GF-D8 (cell line): Measurements from ENCODE around the gene CHRM2.

Source experiments
- DNase-seq: peaks from one replicate; lab custom pipeline; 2025; lab: John Stamatoyannopoulos, UW

CHRM2 gene

DNA sequence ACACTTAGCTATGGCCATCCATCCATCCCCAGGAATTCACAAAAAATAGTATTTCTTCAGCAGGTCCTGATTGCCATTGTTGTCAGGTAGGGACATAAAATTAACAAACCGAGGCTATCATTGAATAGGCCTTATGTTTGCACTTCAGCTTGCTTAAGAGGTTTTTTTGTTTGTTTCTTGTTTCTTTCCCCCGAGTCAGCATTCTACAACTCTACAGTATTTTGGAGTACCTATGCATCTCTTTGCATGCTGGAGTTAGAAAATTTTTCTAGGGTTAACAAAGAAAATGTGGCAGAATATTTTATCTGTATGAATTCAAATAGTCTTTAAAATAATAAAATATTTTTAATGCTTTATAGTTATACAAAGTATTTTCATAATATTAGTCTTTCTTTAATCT is 26.3 kb downstream of the CHRM2 start:
- DNase-seq = no peak

DNA sequence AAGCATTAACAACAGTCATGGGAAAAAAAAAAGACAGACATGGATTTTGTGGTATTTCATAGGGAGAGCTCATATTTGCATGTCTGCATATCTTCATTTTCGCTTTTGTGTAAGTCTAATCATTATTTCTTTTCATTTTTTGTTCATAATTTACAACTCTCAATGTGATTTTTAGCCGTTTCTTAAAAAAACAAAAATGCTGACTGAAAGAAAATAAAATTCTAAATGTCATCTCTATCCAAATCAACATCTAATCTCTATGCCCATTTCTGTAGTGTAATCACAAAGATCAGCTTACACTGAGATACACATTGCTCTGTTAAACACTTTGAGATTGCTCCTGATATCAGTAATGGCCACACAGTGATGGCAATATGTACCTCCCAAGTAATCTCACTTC is 29.2 kb downstream of the CHRM2 start:
- DNase-seq = no peak

DNA sequence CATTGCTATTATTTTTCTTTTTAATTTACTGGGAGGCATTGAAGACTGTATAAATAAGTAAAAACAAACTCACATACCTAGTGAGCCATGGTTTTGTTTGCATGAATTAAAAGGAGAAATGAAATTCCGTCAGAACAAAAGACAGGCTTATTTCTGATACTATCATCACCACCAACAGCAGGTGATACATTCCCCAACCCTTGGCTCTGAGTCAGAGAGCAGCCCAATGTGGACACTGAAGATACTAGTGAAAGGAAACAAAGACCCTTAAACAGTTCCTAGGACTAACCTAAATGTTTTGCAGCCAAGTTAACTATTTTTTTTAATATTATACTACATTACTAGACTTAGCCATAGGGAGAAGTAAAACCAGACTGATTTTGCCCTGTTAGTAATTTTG is 31.6 kb downstream of the CHRM2 start:
- no peak for DNase-seq

DNA sequence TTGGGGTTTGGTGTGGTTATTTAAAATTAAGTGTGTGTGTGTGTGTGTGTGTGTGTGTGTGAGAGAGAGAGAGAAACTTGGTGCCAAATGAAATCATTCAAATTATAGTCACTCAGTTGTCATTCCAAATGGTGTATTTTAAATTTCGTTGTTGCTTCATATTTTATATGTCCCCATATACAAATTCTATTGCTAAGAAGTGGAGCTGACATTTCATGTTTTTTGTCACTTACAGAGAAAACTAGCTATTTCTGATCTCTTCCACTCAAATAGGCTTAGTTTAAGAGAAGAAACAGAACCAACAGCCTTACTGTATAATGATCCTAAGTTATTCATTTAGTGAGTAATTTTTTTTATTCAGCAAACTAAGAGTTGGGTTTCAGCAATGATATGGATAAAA is 42.3 kb downstream of the CHRM2 start:
- no peak for DNase-seq

DNA sequence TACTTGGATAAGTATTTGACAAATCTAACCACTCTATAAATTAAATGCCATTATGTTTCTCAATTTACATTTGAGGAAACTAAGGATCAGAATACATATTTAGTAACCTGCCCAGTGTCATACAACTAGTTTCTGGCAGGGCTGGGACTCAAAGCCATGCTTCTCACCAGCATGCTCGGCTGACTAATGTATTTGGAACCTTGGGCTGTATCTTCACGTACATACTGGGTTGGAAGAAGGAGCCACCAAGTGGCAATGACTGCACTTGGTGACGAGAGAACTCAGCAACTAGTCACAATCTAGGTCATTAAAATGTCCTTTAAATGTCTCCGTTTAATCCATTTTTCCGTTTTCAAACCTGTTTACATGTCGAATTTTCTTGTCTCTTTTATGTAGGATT is 42.9 kb downstream of the CHRM2 start:
- DNase-seq = no peak

DNA sequence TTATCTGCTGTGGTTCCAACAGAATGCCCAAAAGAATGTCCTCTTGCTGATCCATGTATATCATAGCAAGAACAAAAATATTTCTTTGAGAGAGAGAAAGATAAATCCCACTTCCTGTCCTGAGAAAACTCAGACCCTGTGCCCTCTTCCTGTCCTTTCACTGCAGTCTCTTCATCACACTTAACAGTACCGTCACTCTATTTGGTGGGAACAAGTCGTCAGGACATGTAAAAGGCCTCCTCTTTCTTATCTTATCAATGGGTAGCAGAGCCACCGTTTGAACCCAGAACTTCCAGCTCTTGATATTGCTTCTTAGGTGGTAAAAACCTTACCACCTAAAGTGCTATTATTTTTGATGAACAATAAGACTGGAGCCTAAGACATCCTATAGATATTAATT is 43.9 kb downstream of the CHRM2 start:
- DNase-seq = no peak

DNA sequence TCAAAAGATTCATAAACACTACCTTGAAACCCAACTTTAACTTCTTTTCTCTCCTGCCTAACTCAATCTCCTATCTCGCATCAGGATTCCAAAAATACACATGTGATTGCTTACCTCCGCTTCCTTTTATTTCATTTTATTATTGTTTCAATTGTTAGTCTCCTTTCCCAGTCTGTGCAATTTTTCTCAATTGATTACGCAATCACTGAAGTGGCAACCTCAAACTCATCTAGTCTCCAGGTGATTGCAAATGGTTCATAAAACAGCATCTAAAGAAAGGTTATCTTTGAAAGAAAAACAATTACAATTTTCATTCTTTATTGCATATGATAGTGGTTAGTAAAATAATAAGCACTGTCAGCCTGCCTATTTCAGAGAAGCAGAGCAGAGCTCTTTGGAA is 45.6 kb downstream of the CHRM2 start:
- no peak for DNase-seq

DNA sequence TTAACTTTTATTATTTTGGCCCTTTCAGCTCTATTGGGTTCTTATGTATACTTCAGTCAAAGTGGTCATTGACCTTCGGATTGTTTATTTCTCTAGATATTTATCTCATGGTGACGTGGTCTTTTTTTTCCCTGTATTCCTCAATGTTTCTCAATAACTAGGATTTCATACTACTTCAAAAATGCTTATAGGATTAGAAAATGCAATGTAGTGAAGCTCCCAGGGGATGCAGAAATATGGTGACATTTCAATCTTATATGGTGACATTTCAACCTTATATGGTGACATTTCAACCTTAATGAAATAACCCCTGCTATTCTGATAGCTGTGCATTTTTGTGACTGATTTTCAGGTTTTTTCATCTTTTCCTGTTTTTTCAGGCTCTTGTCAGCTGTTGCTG is 51.4 kb downstream of the CHRM2 start:
- DNase-seq = no peak

DNA sequence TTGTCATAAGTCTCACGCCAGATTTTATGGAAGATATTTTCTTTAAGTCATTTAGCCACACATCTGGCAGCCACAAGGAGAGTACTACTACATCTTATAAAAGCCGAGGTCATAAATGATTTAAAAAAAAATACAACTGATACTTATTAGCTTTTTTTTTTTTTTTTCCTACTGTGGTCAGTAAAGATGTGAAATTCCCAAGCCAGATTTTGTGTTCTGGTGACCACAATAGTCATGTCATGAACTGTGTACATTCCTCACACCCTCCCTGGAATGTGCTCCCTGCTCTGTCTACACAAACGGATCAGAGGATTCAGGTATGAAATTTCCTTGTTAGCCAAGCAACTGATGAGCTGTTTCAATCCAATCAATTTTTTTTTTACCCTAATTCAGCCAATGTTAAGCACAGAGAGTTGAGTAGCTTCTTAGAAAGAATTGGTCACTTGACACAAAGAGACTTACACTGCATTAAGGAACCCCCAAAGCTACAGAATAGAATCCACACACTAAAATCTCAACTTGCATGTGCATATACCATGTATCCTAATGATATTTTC is 54.7 kb downstream of the CHRM2 start:
- DNase-seq = no peak

DNA sequence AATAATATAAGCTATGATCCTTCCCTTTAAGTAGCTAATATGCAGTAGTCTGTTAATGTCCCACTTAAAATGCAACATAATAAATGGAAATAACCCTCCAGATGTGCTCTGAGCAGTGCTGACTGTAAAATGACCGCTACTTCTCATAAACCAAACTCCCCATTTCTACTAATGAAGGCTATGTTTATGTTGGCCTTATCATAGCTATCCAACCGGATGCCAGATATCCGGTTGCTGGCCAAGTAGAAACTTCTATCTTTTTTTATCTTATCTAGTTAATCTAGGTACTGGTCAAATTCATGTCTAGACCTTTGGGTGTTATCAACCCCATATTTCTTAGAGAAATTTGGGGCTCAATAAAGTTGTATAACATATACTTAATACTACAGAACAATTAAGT is 56.6 kb downstream of the CHRM2 start:
- peak; percentile 42 for DNase-seq

DNA sequence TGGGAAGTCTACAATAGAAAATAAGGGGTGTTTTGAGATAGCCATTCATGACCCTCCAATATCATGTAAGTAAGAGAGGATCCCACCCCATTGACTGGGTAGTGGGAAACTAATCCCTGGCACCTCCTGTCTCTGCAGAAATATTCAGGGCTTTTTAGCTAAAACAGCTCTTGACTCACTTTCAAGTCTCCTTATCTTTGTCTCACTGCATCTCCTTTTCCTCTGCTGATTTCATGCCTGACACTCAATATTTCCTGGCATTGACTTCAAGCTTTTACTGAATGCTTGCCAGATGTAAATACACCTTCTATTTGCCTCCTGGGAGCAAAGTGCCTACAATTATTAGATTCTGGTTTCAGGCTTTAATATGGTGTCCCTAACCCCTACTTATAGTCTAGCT is 57.1 kb downstream of the CHRM2 start:
- DNase-seq = peak; percentile 23

DNA sequence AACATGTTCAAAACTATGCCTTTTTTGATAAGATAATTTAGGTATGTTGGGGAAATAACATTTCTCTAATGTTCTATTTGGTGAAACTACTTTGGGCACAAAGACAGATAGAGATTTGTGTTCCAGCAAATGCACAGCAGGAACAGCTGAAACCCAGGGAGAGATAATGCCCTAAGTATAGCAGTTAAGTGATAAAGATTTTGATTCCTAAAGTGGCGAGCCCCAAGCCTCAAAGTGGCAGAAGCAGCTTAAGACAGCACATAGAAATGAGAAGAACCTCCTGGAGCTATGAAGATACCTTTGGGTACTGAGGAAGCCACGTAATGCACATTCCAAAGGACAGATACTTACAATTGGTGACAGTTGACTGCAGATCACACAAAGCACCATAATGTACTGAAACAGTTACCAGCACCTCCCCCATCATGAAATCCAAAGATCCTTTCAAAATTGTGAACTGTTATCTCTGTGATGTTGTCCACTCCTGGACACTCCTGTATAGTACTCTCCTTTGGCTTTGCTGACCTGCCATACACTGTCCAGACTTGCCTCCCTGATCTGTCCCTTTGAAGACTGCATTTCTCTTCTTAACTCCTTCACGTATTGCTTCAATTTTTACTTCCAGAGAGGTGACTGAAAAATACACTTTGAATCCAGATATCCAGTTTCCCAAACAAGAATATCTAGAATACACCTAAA is 62.9 kb downstream of the CHRM2 start:
- no peak for DNase-seq

DNA sequence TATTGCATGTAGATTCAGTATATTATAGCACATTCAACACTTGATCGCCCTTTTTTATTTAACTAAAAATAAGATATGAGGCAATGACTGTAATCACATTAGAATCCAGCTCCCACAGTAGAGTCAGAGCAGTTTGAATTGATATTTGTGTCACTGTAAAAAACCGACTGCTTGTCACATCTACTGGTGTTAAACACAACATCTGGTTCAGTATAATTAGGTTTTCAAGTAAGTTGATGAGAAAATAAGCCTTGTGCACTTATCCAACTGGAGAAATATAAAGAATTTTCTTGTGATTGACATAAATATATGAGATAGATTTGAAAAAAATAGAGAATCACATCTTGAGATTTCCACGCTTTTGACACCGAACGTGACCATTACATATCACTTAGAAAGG is 69.0 kb downstream of the CHRM2 start:
- no peak for DNase-seq

DNA sequence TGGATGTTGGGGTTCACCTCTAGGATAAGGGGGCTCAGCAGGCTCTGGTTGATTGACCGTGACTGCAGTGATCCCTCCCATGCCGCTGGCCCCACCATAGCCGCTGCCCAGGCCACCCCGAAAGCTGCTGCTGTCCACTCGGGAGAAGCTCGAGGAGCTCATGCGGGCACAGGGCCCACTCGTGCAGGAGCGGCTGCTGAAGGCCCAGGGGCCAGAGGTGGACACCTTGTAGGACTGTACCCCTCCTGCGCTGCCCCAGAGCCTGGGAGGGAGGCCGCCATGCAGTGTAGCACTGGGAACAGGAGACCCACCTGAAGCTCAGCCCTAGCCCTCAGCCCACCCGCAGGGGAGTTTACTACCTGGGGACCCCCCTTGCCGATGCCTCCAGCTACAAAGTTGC is 70.0 kb downstream of the CHRM2 start:
- DNase-seq = no peak

DNA sequence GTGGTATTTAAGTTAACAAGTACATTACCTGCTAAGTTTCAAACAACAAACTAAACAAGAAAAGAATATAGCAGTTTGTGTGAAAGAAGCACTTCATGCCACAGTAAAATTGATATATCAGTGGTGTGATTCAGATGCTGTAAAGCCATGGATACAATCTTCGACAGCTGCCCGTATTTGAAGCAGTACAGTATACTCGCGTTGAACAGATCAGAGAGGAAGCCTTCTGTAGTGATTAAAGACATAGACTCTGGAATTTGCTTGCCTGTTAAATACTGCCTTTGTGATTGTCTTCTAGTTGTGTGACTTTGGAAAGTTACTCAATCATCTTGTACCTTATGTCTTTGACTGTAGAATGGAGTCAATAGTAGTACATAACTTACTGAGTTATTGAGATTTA is 71.7 kb downstream of the CHRM2 start:
- no peak for DNase-seq

DNA sequence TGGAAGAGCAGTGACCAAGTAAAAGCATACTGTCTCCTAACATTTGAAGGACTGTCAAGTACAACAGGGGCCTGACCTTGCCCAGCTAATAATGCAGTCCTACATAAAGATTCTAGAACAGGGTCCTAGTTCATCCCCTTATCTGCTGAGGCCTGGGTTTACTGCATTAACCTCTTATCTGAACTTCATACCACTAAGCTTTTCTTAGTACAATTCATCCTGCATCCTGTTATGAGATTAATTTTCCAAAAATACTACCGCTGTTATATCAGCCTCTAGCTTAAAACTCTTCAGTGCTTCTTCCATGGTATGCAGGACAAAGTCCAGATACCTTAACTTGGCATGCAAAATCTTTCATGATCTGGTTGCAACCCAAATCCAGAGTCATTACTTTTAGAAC is 72.5 kb downstream of the CHRM2 start:
- no peak for DNase-seq

DNA sequence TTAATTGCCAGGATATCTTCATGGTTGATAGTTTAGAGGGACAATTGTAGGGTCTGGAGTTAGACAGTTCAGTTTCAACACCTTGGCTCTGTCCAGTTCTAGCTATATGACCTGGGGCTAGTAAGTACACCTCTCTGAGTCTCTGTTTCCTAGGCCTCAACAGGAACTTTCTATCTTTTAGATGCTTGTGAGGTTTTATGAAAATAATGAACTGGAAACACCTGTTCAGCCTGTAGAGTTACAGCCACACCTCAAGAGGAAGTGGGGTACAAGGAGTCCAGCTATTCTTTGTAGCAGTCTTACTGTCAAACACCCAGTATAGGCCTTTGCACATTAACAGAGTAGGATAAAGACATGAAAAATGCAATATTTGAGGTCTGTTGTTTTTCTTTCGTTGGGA is 73.4 kb downstream of the CHRM2 start:
- DNase-seq = no peak

DNA sequence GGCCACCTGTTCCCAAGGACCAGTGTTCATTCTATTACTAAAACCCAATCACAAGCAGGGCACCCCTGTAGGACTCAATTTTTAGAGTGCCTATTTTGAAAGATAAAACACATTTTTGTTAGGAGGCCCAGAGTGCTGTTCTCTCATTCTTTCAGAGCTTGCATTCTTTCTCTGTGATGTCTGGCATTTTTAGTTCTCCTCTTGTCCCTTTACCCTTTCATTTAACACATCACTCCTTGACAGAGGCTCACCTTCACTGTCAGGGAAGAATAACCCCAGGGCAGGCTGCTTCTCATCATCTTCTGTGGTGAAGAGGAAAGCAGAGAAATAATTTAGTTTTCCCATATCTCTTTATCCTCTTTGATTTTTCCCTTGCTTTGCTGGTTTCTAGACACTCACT is 73.9 kb downstream of the CHRM2 start:
- no peak for DNase-seq

DNA sequence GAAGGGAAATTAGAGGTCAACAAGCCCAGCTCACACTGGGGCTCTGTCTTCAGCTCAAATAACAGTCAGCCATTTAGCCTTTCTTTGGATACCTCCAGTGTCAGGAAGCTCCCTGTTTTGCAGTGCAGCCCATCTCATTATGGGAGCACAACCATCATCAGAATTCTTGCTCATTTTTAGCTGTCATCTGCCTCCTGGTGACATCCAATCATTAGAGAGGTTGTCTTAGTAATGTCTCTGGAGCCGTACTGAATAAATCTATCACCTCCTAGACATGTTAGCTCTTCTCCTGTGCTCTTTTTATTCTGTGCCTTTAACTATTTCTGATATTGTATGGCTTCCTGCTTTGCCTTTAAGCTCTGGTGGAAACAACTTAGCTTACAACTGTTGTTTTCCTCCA is 74.5 kb downstream of the CHRM2 start:
- DNase-seq = no peak

DNA sequence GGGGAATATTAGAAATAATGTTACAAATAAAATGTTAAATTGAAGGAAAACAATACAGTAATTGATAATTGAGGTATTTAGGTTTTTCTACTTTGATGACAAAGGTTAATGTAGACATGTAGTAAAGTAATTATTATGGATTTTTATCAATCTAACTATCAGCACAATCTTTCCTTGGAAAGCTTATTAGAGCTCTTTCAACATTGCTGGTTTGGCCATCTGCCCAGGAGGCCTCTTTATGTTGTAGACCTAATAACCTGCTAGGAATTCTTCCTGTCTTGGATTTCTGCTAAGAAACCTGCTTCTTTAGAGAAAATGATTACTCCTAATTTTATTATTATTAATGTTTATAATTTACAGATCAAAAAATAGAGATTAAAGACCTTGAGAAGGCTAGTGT is 78.9 kb downstream of the CHRM2 start:
- no peak for DNase-seq

DNA sequence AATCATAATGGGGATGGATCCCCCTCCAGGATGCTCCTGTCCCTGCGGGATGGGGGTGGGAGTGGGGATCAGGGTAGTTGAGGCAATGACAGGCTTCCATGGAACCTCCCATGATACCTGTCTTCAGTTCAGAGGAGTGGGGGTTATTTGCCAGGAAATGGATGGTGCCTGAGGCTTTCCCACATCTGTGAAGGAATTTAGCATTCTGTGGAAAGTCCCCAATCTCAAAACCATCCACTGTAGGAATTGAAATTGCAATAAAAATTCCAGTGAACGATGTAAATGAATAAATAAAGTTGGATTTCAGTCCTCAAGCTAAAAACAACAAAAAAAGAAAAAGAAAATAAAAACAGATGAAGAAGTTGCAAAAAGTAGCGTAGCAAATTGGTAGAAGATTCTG is 81.9 kb downstream of the CHRM2 start:
- no peak for DNase-seq

DNA sequence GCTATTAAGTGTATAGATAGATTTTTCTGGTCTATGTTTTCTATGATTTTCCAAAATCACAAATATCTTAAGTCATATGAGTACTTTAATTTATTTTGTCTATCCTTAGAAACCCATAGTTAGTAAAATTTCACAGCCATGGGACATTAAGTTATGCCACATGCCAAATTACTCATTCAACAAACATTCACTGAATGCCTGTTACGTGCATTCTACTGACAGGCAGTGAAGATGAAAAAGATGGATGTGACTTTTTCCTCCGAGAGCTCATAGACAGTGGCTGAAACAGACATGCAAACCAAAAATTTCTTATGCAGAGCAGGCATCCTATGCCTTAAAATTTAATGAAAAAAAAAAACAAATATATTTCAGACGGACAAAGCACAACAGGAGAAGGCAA is 84.9 kb downstream of the CHRM2 start:
- DNase-seq = no peak

DNA sequence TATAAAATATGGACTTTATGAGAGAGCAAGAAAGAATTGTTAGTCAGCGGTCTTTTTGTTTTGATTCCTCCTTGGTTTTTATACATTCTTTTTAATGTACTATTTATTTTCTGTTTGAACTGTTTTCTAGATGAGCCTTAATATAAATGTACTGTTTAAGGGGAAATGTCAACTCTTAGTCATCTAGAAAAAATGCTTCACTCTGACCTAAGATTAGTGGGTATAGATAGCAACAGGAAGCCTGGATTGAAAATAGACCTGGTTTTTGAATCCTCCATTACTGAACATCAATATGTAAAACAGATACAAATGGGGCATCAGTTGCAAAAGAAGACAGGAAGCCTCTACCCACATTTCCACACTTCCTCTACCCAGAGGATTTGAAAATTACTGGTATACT is 87.8 kb downstream of the CHRM2 start:
- no peak for DNase-seq

DNA sequence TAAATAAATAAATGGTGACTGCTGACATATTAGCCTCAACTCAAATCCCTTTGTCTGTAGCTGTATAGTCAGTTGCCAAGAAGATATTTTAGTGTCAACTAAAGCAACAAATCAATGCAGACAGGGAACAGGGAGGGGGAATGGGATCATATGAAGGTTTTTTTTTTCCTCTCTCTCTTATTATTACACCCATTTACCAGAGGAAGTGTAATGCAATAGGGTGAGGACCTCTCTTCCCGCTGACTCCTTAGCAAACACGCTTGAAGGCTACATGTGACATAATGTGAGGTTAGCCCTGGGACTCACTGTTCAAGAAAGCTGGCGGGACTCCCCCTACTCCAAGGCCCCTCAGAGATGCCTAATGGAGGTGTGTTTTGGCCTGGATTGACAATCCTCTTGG is 88.2 kb downstream of the CHRM2 start:
- no peak for DNase-seq

DNA sequence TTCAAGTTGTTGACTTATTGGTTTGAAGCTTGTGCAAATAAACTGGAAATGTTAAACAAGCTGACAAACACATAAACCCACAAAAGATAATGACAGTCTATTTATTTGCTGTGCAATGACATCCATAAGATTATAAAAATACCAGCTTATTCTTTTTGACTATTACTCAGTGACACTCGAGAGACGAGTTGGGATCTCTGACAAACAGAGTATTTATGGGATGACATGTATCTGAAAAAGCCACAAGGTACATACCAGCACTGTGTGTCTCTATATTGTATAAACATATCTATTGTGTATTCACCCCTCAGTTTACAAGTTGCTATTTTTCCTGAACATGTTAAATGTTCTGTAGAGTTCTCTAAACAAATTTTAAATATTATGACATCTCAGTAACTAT is 88.9 kb downstream of the CHRM2 start:
- no peak for DNase-seq
